ENCODE measurements around the gene PSMD3.

PSMD3 gene

GRCh38 chr17:40025559-40025958 is 45.0 kb downstream of the PSMD3 start:
- no peak overlapping the region for H3K9ac ChIP-seq
- no peaks in the 10 kb centered on the region for H3K36me3 ChIP-seq (ENCODE audit: insufficient read depth)
- H2AFZ ChIP-seq (ENCODE audit: low read depth) = no peak overlapping the region
- H3K4me3 ChIP-seq (IDR thresholded peaks at IDR 0.05; ENCODE audit: insufficient read depth, low read depth, low read length) = no peak overlapping the region
- H3K79me2 ChIP-seq (ENCODE audit: insufficient read depth, low read depth) = no peaks in the 10 kb centered on the region
- H3K27ac ChIP-seq = no peak overlapping the region
- H3K4me2 ChIP-seq = no peak overlapping the region
- no peaks in the 10 kb centered on the region for H3K27me3 ChIP-seq (ENCODE audit: insufficient read depth, low read depth)
- TF ChIP-seq CTCF (conservative IDR thresholded peaks at IDR 0.05; ENCODE audit: low read depth, low read length) = no peak
- peaks cover 8% of the 10 kb centered on the region for H3K4me1 ChIP-seq (ENCODE audit: low read depth, poor library complexity, severe bottlenecking)
- H4K20me1 ChIP-seq (ENCODE audit: insufficient read depth) = no peaks in the 10 kb centered on the region

- peak overlapping the region; percentile 4; the same call in 1 of the 2 replicates for H2AFZ ChIP-seq (ENCODE audit: low read depth)
- no peak overlapping the region for H3K9ac ChIP-seq
- H3K4me2 ChIP-seq = no peak overlapping the region
- no peaks in the 10 kb centered on the region for H4K20me1 ChIP-seq (ENCODE audit: insufficient read depth)
- H3K36me3 ChIP-seq (ENCODE audit: insufficient read depth) = no peaks in the 10 kb centered on the region
- no peak overlapping the region for H3K27ac ChIP-seq
- peaks cover 8% of the 10 kb centered on the region for H3K4me1 ChIP-seq (ENCODE audit: low read depth, poor library complexity, severe bottlenecking)
- TF ChIP-seq CTCF (conservative IDR thresholded peaks at IDR 0.05; ENCODE audit: low read depth, low read length) = no peak
- H3K27me3 ChIP-seq (ENCODE audit: insufficient read depth, low read depth) = no peaks in the 10 kb centered on the region
- no peaks in the 10 kb centered on the region for H3K79me2 ChIP-seq (ENCODE audit: insufficient read depth, low read depth)
- H3K4me3 ChIP-seq (IDR thresholded peaks at IDR 0.05; ENCODE audit: insufficient read depth, low read depth, low read length) = no peak overlapping the region
These were observed 45.6 kb downstream of the PSMD3 start for GRCh38 chr17:40025991-40026815.

GRCh38 chr17:40026816-40027613 is 46.4 kb downstream of the PSMD3 start:
- H3K4me3 ChIP-seq (IDR thresholded peaks at IDR 0.05; ENCODE audit: insufficient read depth, low read depth, low read length) = no peak overlapping the region
- no peaks in the 10 kb centered on the region for H3K27me3 ChIP-seq (ENCODE audit: insufficient read depth, low read depth)
- H3K4me1 ChIP-seq (ENCODE audit: low read depth, poor library complexity, severe bottlenecking) = peaks cover 8% of the 10 kb centered on the region
- H3K27ac ChIP-seq = no peak overlapping the region
- no peak overlapping the region for H3K9ac ChIP-seq
- no peak overlapping the region for H3K4me2 ChIP-seq
- peak overlapping the region; percentile 4; the same call in 1 of the 2 replicates for H2AFZ ChIP-seq (ENCODE audit: low read depth)
- no peaks in the 10 kb centered on the region for H4K20me1 ChIP-seq (ENCODE audit: insufficient read depth)
- H3K79me2 ChIP-seq (ENCODE audit: insufficient read depth, low read depth) = no peaks in the 10 kb centered on the region
- peak; percentile 94 for TF ChIP-seq CTCF (conservative IDR thresholded peaks at IDR 0.05; ENCODE audit: low read depth, low read length)
- H3K36me3 ChIP-seq (ENCODE audit: insufficient read depth) = no peaks in the 10 kb centered on the region

- Histone ChIP-seq H3K4me1 (ENCODE audit: low read depth, poor library complexity, severe bottlenecking) (peaks cover 8% of the 10 kb centered on the region), H3K79me2 (ENCODE audit: insufficient read depth, low read depth) (no peaks in the 10 kb centered on the region), H3K4me2 (no peak overlapping the region), H3K27me3 (ENCODE audit: insufficient read depth, low read depth) (no peaks in the 10 kb centered on the region), H3K27ac (no peak overlapping the region), H3K4me3 (IDR thresholded peaks at IDR 0.05; ENCODE audit: insufficient read depth, low read depth, low read length) (no peak overlapping the region), H3K9ac (no peak overlapping the region), H2AFZ (ENCODE audit: low read depth) (peak overlapping the region; percentile 4; the same call in 1 of the 2 replicates), H4K20me1 (ENCODE audit: insufficient read depth) (no peaks in the 10 kb centered on the region), H3K36me3 (ENCODE audit: insufficient read depth) (no peaks in the 10 kb centered on the region)
- TF ChIP-seq CTCF (conservative IDR thresholded peaks at IDR 0.05; ENCODE audit: low read depth, low read length) = no peak
These were observed 47.0 kb downstream of the PSMD3 start for GRCh38 chr17:40027614-40028012.
